DMS79 treated with DMSO at 0.1 percent for 48 hours (cell line): ENCODE data around the gene PPIH.
"Not testable (repeated sequence)": the region's sequence is repeated elsewhere in the genome, so short reads cannot be mapped to it uniquely, and the experiment has no call there.

Experiments used
- DNase-seq: peaks from one replicate; lab custom pipeline; 2025; lab: John Stamatoyannopoulos, UW

Gene PPIH

DNA sequence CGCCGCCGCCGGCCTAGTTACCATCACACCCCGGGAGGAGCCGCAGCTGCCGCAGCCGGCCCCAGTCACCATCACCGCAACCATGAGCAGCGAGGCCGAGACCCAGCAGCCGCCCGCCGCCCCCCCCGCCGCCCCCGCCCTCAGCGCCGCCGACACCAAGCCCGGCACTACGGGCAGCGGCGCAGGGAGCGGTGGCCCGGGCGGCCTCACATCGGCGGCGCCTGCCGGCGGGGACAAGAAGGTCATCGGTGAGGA lies 24.2 kb downstream of the PPIH start:
- DNase-seq, result not testable (repeated sequence)

DNA sequence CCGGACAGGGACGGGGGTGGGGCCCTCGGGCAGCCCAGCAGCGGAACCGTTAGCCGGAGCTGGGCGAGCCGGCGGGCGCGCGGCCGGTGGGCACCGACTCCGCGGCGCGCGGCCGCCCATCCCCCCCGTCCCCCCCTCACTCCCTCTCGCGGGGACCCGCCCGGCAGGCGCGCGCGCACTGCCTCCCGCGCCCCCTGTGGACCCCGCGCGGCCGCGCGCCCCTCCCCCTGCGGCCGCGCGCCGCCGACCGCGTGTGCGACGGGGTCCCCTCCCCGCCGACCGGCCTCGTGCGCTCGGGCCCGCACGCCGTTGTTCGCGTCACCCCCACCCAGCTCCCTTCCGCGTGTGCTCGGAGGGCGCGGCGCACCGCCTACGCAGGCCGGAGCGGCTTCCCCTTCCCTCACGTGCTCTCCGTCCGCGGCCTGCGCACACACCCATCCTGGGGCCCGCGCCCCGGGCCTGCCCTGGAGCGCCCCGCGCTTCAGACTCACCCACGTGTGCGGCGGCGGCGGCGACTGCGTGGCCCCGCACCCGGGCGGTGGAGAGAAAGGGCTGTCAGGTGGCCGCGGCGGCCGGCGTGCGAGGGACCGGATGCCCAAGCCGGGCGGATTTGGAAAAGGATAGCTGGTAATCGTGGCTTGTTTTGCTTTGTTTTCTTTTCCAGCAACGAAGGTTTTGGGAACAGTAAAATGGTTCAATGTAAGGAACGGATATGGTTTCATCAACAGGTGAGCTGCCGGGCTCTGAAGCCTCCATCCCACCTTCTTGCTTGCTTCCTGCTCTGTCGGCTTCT lies 24.7 kb downstream of the PPIH start:
- DNase-seq, result no peak

DNA sequence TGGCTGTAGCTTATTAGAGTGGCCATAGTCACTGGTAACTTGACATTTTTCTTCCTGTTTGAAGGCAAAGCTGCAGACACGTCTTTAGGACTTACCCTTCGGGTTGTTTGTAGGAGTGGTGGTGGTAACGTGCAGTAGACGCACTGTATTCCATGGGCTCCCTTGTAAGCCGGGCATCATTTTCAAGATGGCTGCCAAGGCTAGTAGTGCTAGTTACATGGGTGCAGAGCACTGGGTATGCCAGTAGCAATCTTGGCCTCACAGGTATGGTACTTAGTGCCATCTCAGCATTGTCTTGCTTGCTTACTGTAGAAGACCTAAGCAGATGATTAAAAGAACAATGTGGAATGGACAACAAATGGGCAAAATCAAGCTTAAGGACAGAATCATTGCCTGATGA lies 25.9 kb downstream of the PPIH start:
- no peak for DNase-seq

DNA sequence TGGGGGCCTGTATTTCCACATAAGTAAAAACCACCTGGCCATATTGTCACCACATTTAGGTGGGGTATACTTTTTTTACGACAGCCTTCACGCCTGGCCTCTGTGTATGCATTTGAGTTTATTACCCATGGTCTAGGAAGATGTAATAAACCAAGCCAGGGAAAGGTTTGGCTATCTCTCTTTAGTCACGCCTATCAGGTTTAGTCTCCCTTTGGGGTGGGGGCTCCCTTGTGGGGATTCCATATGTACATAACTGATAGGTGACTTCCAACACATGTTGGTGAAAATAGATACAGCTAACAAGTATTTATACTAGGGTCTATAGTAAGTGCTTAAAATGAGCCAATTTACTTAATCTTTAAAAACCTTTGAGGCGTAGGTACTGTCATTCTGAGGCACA lies 28.2 kb downstream of the PPIH start:
- no peak for DNase-seq

DNA sequence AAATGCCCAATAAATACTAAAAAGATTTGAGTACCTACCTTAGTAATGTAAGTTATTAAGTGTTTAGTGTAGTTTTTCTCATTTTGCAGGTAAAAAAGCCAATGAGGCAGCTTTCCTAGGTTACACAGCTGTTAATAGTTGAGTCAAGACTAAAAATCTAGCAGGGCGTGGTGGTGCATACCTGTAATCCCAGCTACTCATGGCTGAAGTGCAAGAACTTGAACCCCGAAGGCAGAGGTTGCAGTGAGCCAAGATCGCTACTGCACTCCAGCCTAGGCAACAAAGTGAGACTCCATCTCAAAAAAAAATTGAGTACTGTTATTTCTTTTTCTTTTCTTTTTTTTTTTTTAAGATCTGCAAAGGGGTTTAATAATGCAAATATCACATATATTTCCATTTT lies 31.7 kb downstream of the PPIH start:
- no peak for DNase-seq

DNA sequence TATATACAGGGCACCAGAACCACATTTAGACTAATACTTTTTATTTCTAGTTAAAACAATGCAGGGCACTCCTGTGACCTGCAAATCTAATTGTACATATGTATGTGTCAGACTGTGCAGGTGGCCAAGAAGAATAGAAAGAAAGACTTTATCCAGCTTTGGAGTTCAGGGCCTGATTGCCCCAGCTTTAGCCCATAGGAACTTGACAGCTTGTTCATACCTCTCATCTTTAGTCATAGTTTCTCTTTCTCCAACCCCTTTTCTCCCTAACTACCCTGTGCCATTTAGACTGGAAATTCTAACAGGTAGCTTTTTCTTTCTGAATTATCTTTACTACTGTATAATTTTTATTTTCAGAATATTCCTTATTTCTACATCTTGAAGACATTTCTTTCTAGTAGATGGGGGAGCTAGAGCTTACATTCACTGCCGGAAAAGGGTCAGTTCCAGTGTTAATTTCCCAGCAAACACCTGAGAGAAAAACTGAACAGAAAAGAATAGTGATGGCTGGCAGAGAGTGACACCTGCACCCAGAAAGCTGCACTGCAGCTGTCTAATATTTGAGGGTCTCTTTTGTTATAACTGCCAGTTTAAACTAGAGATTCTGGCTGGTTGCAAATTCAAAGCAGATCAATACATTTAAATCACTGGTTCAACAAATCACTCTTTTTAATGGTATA lies 32.4 kb downstream of the PPIH start:
- DNase-seq, result no peak

DNA sequence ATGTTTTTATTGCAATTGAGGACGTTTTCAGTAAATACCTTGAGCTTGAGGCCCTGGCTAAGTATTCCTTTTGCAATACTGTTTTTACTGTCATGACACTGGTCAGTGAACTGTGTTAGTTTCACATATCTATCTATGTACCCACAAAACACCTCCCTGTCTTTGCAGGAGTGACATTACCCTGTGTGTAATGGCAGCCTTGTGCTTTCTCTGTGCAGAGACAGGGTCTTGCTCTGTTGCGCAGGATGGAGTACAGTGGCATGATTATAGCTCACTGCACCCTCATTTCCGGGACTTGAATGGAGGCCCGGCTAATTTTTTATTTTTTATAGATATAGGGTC lies 32.9 kb downstream of the PPIH start:
- DNase-seq, result no peak

DNA sequence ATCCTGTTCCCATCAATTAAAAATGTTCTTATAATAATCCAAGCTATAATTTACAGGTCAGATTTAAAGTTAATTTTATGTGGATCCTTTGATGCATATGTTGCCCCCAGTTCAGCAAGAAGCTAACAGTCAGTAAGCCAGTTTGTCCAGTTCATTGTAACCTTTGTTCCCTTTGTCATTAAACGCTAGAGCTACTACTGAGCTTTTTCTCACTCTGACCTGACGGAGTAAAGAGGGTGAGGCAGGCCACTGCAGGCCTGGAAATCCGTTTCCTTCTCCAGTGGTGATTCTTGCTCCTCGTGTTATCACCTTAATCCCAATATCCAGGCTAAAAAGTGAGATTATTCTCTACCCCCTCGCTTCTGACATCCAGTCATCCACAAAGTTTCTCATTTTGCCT lies 34.2 kb downstream of the PPIH start:
- DNase-seq, result no peak

DNA sequence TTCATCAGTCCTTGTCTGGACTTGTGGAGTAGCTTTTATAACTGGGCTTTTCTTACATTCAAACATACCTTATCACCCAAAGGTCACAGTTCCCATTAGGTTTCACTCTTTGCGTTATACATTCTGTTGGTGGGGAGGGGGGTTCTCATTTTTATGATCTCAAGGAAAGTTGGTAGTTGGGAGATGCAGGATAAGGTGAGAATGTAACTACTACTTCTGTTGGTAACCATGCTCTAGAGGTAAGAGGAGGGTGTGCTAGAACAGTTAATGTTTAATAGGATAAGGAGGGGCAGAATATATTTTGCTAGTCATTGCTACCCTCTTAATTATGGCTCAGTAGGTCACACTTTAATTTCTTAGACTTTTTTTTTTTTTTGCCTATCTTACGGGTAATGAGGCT lies 34.7 kb downstream of the PPIH start:
- DNase-seq, result no peak

DNA sequence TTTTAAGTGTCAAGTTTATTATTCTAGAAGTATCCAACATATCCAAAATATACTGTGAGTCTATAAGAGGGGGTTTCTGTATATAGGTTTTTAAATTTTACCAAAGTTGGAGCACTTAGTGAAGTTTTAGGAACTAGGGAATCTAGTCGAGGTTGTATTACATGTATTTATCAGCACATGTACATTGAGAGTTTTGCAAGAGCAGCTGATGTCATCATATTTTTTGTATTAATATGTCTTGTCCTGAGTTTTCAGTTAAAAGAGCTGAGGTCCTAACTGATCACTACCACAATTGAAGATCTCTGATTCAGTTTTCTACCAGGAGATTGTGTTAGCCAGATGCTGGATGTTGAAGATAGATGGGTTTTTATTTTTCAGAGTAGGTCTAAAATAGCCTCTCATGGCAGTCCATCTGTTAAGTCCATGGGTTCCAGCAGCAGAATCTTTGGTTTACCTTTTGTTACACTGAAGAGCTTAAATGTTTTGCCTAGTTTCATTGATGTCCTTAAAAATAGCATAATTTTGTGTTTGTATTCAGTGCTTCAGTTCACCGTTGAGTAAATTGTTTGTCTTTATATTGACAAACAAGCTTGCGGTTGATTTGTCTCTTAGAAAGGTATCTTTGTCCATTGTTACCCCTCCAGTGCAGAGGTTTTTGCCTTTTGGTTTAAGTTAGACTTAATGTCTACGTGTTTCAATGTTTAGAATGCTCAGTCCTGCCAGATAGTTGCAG lies 40.0 kb downstream of the PPIH start:
- DNase-seq, result no peak

DNA sequence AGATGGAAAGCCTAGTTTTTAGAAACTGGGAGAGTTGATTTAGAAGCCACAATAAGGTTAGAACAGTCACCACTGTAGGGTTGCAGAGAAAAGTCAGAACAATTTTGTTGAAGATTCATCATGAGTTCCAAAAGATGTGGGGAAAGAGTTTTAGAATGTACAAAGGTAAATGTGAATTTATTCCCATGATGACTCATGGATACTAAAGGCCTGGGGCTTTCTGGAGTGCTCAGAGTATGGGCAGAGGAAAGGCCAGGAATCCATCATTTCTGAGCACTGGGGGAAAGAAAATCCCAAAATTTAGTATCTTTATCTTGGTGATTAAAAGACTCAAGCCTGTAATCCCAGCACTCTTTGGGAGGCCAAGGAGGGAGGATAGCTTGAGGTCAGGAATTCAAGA lies 41.8 kb downstream of the PPIH start:
- DNase-seq, result no peak

DNA sequence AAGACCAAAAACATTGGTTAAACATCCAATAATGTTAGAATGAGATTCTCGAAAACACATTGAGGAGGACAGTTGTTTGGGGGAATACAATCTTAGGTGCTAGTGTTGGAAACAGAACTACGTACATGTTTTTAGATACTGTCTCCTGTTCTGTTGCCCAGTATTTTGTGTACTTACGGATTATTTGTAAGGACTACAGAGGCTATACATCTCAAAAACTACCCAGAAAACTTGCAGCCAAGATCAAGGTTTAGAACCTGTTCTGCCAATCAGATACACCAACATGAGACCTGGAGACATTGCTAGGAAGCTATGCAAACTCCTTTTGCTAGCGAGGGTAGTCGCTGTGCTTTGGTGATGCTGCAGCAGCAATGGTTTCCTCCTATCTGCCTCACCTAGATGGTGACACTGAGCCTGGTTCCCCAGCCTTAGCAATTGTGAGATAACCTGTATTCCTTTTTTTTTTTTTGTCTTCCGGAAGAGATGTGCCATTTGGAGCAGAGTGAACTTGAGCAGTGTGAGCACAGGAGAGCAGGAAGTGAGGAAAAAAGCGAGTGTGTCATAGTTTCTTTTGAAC lies 45.8 kb downstream of the PPIH start:
- DNase-seq, result no peak

DNA sequence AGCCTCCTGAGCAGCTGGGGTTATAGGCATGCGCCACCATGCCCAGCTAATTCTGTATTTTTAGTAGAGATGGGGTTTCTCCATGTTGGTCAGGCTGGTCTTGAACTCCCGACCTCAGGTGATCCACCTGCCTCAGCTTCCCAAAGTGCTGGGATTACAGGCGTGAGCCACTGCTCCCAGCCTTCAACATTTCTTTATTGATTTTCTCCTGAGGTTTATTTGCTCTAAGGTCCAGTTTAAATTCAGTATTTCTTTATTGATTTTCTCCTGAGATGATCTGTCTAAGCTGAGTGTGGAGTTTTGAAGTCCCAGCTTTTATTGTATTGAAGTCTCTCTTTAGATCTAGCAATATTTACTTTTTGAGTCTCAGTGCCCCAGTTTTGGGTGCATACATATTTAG lies 54.6 kb downstream of the PPIH start:
- DNase-seq, result not testable (repeated sequence)

DNA sequence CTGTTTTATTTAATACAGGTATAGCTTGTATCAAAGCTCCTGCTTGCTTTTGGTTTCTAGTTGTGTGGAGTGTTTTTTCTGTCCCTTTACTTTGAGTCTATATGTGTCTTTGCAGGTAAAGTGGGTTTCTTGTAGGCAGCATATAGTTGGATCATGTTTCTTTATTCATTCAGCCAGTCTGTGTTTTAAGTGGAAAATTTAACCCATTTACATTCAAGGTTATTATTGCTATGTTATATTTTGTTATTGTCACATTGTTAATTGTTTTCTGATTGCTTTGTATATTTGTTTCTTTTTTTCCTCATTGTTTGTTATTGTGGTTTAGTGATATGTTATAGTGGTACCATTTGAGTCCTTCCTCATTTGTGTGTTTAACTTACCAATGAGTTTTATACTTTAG lies 55.1 kb downstream of the PPIH start:
- DNase-seq, result no peak

DNA sequence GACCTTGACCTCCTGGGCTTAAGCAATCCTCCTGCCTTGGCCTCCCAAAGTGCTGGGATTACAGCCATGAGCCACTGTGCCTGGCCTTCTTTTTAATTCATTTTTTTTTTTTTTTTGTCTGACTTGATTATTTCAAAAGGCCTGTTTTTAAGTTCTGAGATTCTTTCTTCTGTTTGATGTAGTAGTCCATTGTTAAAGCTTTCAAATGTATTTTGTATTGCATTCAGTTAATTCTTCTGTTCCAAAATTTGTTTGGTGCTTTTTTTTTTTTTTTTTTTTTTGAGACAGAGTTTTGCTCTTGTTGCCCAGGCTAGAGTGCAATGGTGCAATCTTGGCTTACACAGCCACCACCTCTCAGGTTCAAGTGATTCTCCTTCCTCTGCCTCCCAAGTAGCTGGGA lies 56.2 kb downstream of the PPIH start:
- DNase-seq, result not testable (repeated sequence)

DNA sequence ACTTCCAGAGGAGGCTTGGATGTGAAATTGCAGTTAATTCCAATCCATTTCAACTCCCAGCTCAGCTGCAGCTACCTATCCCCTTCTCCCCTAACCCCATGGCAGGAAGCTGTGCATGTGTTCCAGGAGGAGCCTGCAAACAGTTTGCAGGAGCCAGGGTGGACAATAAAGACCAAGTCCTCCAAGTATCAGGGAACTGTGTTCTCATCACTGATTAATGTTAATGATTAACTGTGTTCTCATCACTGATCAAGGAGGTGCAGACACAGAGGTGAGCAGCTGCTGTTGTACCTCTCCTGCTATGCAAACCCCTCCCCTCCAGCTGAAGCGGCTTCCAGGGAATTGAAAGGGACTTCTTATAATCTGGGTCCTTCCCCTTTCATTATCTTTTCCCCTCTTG lies 62.6 kb downstream of the PPIH start:
- DNase-seq, result no peak

DNA sequence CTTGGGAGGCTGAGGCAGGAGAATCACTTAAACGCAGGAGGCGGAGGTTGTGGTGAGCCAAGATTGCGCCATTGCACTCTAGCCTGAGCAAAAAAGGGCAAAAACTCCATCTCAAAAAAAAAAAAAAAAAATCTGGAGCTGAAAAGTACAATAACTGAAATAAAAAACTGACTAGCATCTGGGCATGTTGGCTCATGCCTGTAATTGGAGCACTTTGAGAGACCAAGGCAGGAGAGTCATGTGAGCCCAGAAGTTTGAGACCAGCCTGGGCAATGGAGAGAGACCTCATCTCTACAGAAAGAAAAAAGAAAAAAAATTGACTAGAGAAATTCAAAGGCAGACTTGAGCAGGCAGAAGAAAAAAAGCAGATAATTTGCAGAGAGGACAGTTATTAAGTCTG lies 63.7 kb downstream of the PPIH start:
- DNase-seq, result no peak

DNA sequence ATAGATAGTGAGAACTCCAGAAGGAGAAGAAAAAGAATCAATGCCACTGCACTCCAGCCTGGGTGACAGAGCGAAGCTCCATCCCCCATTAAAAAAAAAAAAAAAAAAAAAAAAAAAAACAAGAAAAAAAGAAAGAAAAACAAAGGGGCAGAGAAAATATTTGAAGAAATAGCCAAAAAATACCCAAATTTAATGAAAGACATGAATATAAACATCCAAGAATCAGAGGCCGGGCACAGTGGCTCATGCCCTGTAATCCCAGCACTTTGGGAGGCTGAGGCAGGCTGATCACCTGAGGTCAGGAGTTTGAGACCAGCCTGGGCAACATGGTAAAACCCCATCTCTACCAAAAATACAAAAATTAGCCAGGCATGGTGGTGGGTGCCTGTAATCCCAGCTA lies 64.2 kb downstream of the PPIH start:
- DNase-seq, result not testable (repeated sequence)

DNA sequence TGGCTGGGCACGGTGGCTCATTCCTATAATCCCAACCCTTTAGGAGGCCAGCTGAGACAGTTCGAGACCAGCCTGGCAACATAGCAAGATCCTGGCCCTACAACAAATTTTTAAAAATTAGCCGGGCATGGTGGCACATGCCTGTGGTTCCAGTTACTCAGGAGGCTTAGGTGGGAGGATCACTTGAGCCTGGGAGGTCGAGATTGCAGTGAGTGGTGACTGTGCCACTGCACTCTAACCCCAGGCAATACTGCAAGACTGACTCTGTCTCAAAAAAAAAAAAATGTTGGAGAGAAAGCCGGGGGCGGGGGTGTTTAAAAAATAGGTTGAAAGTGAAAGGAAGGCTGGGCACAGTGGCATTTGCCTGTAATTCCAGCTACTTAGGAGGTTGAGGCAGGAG lies 65.3 kb downstream of the PPIH start:
- DNase-seq, result no peak

DNA sequence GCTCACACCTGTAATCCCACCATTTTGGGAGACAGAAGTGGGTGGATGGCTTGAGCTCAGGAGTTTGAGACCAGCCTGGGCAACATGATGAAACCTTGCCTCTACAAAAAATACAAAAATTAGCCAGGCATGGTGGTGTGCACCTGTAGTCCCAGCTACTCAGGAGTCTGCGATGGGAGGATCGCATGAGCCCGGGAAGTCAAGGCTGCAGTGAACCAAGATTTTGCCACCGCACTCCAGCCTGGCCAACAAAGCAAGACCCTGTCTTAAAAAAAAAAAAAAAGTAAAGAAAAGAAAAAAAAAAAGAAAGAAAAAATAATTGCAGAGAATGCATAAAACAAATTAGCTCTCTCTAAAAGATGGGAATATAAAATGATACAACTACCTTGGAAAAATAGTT lies 67.6 kb downstream of the PPIH start:
- DNase-seq, result not testable (repeated sequence)
